ENCODE measurements around the gene IGFBP1.
"Not testable (repeated sequence)": the region's sequence is repeated elsewhere in the genome, so short reads cannot be mapped to it uniquely, and the experiment has no call there.

Gene IGFBP1

DNA sequence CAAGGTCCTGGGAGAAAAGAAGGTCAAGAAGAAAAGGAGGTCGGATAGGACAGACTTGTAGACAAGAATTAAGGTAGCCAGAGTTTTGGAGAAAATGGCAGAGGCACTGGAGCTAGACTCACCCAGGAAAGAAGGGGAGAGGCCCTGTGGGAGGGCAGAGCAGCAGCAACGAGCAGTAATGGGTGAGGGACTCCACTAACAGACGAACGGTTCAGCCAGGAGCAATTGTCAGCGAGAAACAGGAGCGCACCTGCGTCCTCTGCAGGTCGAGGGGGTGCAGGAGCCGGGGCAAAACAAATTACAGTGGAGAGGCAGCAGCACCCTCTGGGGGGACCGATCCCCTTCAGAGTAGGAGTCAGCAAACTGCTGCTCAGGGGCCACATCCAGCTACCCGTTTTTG is 51.3 kb downstream of the IGFBP1 start:
- DNase-seq = no peak

DNA sequence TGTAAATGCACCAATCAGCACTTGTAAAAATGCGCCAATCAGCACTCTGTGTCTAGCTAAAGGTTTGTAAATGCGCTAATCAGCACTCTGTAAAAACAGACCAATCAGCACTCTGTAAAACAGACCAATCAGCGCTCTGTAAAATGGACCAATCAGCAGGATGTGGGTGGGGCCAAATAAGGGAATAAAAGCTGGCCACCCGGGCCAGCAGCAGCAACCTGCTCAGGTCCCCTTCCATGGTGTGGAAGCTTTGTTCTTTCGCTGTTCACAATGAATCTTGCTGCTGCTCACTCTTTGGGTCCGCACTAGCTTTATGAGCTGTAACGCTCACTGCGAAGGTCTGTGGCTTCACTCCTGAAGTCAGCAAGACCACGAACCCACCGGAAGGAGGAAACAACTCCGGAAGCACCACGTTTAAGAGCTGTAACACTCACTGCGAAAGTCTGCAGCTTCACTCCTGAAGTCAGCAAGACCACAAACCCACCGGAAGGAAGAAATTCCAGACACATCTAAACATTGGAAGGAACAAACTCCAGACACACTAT is 52.0 kb downstream of the IGFBP1 start:
- not testable (repeated sequence) for DNase-seq

DNA sequence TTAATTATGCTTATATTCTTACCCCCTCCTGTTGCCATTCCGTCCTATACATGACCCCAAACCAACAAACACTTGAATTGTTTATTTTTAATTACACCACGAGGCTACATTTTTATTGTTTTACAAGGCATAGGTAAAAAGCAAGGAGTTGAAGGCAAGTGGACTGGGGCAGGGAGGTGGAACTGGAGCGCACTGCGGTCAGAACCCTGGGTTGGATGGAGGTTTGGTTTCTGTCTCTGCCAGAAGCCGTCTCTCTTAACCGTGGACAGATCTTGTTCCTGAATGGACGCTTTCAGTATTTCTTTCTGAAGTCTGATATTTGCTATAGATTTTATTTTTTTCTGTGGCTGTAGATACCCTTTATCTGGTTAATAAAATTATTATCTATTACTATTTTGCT is 52.7 kb downstream of the IGFBP1 start:
- DNase-seq = no peak
